ENCODE data around the gene TPMT.

DNA sequence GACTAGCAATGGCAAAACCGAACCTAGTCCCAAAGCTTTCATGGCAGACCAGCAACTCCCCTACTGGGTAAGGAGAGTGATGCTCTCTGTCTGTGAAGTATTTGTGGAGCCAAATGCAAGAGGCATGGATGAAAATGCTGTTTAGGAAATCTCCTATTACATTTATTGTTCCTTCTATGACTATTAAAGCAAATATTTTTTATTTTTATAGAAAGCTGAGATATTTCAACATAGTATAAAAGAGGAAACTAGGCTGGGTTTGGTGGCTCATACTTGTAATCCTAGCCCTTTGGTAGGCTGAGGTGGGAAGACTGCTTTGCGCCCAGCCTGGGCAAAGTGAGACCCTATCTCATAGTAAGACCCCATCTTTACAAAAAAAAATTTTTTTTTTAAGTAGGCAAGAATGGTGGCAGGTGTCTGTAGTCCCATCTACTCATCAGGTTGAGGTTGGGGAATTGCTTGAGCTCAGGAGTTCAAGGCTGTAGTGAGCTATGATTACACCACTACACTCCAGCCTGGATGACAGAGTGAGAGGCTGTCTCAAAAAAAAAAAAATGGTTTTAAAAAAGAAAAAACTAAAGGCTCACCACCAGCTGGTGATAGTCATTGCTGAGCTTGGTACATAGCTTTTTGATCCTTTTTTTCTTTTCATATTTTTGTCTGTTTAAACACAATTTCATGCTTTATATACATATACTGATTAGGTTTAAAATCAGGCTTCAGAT is 11.6 kb upstream of the TPMT start:
- no peak for TF ChIP-seq POLR2A (IDR thresholded peaks at IDR 0.05)
- TF ChIP-seq, protein P1, sequence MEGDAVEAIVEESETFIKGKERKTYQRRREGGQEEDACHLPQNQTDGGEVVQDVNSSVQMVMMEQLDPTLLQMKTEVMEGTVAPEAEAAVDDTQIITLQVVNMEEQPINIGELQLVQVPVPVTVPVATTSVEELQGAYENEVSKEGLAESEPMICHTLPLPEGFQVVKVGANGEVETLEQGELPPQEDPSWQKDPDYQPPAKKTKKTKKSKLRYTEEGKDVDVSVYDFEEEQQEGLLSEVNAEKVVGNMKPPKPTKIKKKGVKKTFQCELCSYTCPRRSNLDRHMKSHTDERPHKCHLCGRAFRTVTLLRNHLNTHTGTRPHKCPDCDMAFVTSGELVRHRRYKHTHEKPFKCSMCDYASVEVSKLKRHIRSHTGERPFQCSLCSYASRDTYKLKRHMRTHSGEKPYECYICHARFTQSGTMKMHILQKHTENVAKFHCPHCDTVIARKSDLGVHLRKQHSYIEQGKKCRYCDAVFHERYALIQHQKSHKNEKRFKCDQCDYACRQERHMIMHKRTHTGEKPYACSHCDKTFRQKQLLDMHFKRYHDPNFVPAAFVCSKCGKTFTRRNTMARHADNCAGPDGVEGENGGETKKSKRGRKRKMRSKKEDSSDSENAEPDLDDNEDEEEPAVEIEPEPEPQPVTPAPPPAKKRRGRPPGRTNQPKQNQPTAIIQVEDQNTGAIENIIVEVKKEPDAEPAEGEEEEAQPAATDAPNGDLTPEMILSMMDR (IDR thresholded peaks at IDR 0.05), result no peak

Data from vagina (tissue), 2 donors.